HG02571 (cell line): ENCODE data around the gene PFDN4.

Experiments
- ATAC-seq: cut with Tn5 transposase; IDR thresholded peaks from one replicate; pipeline ENCODE4 v1.9.1; 2021; ENCODE audit warnings: mild to moderate bottlenecking, moderate library complexity; ENCODE audit not compliant: unreplicated experiment

The PFDN4 gene

GRCh38 chr20:54200487-54201267 lies 7.2 kb upstream of the PFDN4 start:
- no peak for ATAC-seq

- no peak for ATAC-seq
Measured at GRCh38 chr20:54201268-54201846, 6.5 kb upstream of the PFDN4 start.

GRCh38 chr20:54203281-54203680 lies 4.6 kb upstream of the PFDN4 start:
- no peak for ATAC-seq

DNA sequence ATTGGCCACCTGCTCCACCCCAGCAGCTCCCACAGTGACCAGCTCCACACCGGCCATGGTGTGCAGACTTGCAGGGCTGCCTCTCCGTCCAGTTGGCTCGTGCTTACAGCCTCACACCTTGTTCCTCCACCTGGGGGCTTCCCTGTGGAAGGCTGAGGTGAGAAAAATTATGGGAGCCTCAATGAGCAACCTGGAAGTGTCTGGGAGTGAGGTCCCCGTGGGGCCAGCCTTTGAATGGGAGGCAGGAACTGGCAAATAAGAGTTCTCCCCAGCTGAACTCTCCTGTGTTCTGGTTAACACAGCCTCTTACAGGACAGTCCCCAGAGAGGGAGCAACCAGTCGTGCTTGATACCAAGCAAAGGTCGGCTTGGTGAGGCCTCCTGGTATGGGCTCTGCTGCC lies 3.8 kb upstream of the PFDN4 start:
- ATAC-seq, result no peak

- no peak for ATAC-seq
Measured at GRCh38 chr20:54204481-54204880, 3.4 kb upstream of the PFDN4 start.

GRCh38 chr20:54205450-54205849 lies 2.4 kb upstream of the PFDN4 start:
- ATAC-seq, result no peak

GRCh38 chr20:54207053-54207742 lies 689 bp upstream of the PFDN4 start:
- no peak for ATAC-seq

- no peak for ATAC-seq
Measured at GRCh38 chr20:54208548-54209176, 775 bp downstream of the PFDN4 start.

DNA sequence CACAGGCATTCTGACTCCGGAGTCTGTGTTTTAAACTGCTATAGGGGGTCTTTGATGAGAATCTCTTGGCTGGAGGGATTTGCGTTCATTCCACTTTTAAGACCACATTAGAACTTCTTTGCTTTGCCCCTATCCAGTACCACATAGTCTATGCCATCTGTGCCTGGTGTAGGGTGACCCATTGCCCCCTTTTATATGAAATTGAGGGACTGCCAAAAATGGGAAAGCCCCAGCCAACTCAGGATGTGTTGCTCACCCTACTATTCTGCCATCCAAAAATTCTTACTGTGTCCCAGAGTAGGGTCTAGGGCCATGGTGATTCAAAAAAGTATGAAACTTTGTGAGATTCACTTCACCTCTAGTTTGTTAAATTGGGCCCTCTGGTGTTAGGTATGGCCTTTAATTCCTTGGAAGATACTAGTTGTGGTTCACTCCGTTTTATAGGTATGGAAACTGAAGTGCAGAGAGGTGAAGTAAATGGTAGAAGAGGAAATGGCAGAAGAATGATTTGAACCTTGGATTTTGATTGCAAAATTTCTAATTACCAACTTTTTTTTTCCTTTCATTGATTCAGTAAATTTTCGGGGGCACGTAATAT lies 1.4 kb downstream of the PFDN4 start:
- no peak for ATAC-seq

- no peak for ATAC-seq
Measured at GRCh38 chr20:54212226-54212625, 4.3 kb downstream of the PFDN4 start.

DNA sequence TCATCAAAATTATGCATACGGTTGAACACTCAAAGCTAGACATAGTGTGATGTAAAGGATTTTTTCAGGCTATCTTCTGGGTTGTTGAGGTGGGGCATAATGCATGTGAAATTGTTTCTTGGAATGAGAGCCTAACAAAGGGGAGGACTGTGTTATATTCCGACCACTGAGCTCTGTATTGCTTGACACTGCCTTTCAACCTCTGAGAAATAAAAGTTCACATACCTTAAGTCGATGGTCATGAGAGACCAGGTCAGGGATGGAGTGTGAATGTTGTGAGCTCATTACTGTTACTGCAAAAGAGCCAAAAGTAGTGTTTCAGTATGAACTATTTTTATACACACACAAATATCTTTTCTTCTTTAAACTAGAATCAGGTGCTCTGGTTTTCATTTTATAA lies 5.0 kb downstream of the PFDN4 start:
- ATAC-seq, result no peak

DNA sequence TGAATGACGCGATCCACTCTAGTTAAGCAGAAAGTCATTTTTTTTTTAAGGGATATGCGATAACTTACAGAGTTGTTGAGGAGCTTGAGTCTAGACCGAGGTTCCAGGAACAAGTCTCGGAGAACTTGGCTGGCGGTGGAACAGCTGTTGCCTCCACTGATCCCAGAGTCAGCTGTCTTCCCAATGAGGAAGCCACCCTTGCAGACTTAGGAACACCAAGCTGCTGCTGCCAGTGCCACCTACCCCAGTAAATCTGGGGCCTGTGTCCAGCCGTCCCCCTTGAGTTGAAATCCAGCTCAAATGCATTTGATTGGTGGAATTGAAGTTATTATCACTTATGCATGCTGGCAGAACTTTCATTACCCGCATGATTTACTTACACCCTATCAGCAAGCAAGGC lies 6.7 kb downstream of the PFDN4 start:
- ATAC-seq, result no peak

- no peak for ATAC-seq
Measured at GRCh38 chr20:54215157-54215789, 7.4 kb downstream of the PFDN4 start.

DNA sequence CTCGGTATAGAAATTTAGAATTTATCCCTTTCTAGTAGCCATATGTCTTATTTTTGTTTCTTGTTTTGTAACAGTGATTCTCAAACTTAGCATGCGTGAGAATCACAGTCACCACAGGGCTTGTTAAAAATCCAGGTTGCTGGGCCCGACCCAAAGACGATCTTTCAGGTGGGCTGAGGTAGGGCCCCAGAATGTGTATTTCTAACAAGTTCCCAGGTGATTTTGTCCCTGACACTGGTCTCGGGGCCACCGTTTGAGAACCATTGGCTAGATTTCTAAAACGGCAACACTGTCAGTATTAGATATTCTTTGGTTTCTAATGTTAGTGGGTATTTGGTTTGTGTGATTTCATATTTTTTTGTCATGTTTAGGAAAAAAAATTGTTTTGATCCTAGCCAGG lies 9.9 kb downstream of the PFDN4 start:
- no peak for ATAC-seq

- ATAC-seq, result no peak
Measured at GRCh38 chr20:54218470-54218869, 10.6 kb downstream of the PFDN4 start.

- ATAC-seq, result no peak
Measured at GRCh38 chr20:54219751-54220426, 12.0 kb downstream of the PFDN4 start.

GRCh38 chr20:54220722-54221121 lies 12.8 kb downstream of the PFDN4 start:
- ATAC-seq, result no peak

DNA sequence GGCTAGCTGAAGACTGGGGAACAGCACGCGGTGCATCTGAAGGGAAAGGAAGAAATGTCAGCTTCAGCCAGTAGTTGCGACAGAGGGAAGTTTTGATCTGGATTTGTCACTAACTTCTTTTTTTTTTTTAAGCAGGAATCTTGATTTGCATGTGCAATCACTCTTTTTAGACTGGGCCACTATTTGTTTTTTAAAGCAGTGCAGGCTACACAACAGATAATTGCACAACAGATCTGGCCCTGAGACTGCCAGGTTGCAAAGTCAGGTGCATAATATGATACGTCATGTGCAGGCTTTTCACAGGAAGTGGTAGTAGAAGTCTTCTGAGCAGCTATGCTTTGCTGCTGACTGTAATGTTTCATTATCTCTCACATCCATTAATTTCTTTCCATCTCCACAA lies 13.5 kb downstream of the PFDN4 start:
- no peak for ATAC-seq

- no peak for ATAC-seq
Measured at GRCh38 chr20:54221996-54222890, 14.4 kb downstream of the PFDN4 start.
